GM12875 (cell line): ENCODE measurements around the gene SERPINI1.

Experiments used
- H3K4me3 ChIP-seq: one replicate; pipeline ENCODE4 v1.5.1; 2011; ENCODE audit warnings: low read depth, low read length, control low read depth
- CTCF ChIP-seq: IDR thresholded peaks from 2 replicates; pipeline ENCODE4 v1.5.1; 2011; ENCODE audit warnings: low read depth, mild to moderate bottlenecking, control low read depth, inconsistent platforms, low read length, moderate library complexity, borderline replicate concordance; ENCODE audit not compliant: insufficient read depth

The SERPINI1 gene, protein sequence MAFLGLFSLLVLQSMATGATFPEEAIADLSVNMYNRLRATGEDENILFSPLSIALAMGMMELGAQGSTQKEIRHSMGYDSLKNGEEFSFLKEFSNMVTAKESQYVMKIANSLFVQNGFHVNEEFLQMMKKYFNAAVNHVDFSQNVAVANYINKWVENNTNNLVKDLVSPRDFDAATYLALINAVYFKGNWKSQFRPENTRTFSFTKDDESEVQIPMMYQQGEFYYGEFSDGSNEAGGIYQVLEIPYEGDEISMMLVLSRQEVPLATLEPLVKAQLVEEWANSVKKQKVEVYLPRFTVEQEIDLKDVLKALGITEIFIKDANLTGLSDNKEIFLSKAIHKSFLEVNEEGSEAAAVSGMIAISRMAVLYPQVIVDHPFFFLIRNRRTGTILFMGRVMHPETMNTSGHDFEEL

GRCh38 chr3:167735233-167736138, at the start of gene SERPINI1:
Gene SERPINI1 (plus strand): TSS chr3:167735721. CDS start chr3:167789129, 53,408 bp downstream.
- no peak for TF ChIP-seq CTCF
- H3K4me3 ChIP-seq = peak within 1 kb of the TSS; percentile 83

GRCh38 chr3:167691366-167691765, 44.2 kb upstream of the SERPINI1 start:
- no peak for TF ChIP-seq CTCF

DNA sequence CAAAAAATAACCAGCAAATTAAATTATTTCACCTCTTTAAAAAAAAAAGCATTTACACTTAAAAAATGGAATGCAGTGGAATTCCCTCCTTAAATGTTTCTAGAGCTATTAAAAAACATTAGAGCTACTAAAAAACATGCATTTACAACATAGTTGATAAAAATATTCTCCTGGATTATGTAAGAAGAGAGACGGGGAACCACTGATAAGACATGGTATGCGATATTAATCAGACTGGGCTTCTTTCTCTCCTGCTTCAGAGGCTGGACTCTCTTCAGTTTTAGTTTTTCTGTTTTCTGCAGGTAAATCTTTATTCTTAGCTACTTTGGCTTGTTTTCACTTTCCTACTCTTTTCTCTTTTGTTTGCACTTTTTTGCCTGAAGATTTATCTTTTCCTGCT, 41.4 kb upstream of the SERPINI1 start:
- TF ChIP-seq CTCF = no peak
- no peak overlapping the region for H3K4me3 ChIP-seq

More at GRCh38 chr3:167691366-167691765, 44.2 kb upstream of the SERPINI1 start:
- no peak overlapping the region for H3K4me3 ChIP-seq

GRCh38 chr3:167700046-167700445, 35.5 kb upstream of the SERPINI1 start:
- H3K4me3 ChIP-seq = no peak overlapping the region
- TF ChIP-seq CTCF = no peak

GRCh38 chr3:167700926-167701325, 34.6 kb upstream of the SERPINI1 start:
- no peak for TF ChIP-seq CTCF
- no peak overlapping the region for H3K4me3 ChIP-seq

DNA sequence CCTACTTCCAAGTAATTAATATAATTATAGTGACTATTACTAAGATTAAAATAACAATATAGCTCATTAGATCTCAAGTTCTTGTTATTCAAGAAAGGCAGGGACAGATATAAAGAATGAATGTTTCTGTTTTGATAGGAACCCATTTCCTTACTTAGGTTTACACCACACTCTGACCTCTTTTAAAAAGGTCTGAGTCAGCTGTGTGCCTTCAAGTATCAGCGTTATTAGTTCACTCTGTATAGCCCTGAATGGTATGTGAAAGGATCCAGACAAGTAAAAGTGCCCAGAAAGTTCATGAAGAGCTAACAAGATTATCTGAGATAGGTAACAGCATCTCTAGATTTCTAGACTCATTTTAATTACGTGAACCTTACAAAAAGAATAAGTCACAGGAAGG, 29.7 kb upstream of the SERPINI1 start:
- TF ChIP-seq CTCF = no peak
- no peak overlapping the region for H3K4me3 ChIP-seq
